ENCODE results near the gene ERBB4.

ERBB4 gene

DNA sequence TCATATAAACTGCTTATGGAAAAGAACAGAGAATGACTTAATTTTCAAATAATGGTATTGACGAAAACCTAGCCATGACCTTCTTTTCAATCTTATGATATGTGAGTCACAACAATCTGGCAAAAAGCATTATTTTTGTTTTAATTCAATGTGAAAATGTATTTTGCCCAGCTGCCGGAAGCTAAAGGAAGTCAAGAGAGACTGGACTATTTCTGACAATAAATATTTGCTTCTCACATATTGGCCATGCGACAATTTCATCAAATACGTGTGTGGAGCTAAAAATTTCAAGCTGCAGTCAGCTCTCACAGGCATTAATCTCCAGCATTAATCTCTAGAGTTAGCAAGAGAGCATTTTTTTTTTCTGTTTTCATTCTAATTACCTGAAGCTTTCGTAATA, 1101.2 kb downstream of the ERBB4 start:
- FAIRE-seq (no peak), DNase-seq (ENCODE audit: low spot score) (no peak)

DNA sequence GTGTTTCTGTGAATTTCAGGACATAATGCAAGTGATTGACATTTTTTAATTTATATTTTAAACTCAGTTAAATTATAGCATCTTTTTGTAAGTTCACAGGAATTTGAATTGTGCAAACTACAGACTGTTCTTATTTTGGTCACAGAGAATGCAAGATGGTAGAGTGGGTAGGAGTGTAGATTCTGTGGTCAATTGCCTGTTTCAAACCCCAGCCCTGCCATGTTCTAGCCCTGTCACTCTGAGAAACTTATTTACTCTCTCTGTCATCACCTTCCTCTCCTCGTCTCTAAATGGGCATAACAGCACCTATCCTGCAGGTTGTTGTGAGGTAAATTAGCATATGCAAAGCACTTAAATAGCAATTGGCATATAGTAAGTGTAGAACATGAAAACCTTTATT, 1102.4 kb downstream of the ERBB4 start:
- no peak for DNase-seq (ENCODE audit: low spot score)
- no peak for FAIRE-seq

DNA sequence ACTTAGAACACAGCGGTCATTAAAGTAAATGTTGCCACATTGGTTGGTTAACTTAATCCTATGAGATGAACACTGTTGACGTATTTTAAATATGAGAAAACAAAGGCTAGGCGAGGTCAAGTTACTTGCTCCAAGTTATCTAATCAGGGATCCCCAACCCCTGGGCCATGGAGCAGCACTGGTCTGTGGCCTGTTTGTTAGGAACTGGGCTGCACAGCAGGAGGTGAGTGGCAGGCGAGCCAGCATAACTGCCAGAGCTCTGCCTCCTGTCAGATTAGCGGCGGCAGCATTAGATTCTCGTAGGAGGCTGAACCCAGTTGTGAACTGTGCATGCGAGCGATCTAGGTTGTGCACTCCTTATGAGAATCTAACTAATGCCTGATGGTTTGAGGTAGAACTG, 1103.3 kb downstream of the ERBB4 start:
- no peak for FAIRE-seq
- no peak for DNase-seq (ENCODE audit: low spot score)

DNA sequence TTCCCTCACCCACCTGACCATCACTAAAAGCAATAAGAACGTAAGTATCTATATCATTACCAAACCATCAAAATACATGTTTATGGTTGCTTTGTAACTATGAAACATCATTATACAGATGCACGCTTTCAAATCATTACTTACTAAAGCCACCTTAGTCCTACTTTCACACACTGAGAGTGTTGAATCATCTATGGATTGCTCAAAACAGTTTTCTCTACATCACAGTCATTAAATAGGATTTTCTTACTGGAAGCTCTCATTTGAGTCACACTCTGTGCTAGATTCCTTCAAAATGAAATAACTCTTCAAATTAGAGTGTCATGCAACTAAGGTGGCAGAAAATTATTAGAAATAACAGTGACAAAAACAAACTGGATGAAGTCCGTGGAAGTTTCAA, 1103.8 kb downstream of the ERBB4 start:
- DNase-seq (ENCODE audit: low spot score), result no peak
- FAIRE-seq, result no peak

DNA sequence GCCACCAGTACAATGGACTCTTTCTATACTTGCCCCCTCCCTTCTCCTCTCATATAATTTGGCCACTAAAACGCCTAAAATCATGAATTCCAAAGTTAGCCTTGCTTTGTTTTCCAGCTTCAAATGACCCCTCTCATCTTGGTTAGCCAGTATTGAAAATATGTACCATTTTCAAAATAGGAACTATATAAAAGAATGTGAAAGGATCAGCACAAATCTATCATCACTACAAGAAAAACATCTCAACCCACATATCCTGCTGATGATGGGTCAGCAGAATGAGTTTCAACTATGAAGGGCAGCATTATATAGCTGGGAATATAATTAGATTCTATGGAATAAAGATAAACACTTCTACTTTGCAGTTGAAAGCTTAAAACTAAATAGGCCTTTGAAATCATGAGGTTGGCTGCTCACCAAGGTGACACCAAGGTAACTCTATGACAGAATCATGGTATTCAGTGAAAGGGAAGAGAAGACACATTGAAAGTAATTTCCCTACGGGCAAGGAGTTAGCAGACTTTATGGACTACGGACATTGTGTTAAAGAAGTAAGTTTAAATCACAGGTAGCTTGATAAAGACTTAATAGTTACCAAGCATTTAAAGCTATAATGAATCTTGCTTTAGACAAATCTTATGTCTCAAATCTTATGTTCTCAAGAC, 1109.2 kb downstream of the ERBB4 start:
- FAIRE-seq, result no peak

DNA sequence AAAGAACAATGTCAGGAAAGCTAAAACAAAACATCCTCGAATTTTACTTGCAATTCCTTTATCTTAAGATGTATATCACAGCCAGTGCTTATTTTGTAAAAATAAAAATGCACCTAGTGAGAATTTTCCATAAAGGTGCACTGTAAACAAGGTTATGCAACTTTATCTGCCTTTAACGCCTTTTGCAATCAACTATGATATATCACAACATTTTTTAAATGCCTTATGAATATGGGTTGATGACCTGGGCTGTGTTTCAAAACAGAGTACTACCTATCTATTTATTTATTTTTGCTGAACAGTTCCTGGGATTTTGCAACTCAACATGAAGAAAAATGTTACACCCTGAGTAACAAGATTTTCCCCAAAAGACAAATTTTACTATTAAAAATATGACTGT, 1112.4 kb downstream of the ERBB4 start:
- FAIRE-seq (no peak), DNase-seq (ENCODE audit: low spot score) (no peak)

More for the DNA sequence above, 1109.2 kb downstream of the ERBB4 start:
- no peak for DNase-seq (ENCODE audit: low spot score)

DNA sequence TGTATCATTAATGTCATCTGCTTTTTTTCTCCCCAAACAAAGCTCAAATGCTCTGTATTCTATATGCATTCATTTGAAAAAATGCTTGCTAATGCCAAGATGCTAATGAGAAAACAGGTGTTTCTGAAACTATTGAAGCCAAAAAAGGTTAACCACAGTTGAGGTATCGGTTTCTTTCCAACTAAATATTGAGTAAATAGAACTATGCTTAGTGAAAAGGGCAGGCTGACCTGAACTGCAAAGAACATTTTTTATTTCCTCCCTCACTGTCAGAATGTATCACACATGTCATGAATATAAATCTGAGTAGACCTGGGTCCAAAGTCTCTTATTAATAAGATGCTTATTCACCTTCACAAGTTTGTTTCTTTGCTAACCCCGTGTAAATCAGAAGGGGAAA, 1115.6 kb downstream of the ERBB4 start:
- DNase-seq (ENCODE audit: low spot score) (no peak), FAIRE-seq (no peak)

DNA sequence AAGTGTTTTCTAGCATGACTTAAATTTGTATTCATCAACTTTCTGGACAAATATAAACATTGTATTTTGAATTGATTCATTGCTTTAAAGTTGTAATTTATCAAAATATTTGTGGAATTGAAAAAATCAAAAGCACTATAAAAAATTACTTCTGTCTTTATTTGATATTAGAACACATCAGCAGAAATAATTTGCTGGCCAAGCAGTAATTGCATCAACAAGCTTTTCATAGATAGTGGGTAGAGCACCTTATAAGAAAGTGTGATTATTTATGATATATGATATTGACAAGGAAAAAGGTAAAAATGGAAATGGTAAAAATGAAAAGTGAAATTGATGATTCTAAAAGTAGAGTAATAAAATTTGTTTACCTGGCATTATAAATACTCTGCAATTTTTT, 1121.1 kb downstream of the ERBB4 start:
- DNase-seq (ENCODE audit: low spot score), result no peak
- FAIRE-seq, result no peak

DNA sequence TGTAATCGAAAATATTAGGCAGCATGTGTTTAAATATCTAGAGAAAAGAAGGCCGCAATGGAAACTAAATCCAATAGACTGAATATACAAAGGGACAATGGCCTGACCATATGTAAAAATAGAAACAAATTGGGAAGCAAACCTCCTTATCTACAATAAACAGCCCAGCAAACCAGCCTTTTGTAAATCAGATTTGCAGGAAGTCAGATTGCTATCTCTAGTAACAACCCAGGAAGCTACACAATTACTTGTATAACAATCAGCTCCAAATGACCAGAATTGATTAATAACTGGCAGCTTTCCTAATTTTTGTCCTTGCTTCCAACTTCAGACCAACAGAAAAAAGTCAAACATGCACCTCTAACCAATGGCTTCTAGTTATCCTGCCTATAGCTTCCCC, 1122.2 kb downstream of the ERBB4 start:
- FAIRE-seq (no peak), DNase-seq (ENCODE audit: low spot score) (no peak)

DNA sequence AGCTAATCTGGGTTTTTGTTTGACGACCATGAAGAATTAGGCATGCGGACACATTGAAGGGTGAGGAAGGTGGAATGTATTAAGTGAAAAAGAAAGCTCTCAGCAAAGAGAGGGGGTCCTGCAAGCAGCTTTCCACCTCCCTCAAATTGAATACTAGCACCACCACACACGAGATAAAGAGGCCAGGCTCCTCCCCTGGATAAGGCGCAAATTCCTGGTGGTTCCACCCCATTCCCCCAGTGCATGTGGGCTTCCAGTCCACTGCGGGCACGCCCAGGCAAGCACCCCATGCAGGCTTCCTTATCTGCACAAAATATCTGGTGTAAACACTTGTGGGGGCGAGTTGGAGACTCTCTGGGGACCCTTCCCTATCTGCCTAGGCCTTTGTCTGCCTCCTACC, 1124.9 kb downstream of the ERBB4 start:
- FAIRE-seq, result no peak

DNA sequence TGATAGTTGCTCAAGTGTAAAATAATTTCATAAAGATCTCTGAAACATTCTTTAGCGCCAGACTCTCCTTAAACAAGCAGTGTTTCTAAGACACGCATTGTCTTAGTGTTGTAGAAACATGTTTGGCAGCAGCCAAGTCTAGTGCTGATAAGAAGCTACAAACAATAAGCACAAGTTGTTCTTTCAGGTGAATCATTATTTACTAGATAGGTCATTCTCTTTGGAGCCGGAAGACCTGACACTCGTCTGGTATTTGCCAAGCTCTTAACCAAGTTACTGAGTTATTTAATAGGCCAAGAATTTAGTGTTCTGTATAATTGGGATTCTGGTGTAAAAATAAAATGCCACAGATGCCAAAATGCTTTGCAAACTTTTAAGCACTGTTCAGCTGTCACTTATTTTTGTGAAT, 1130.1 kb downstream of the ERBB4 start:
- FAIRE-seq, result no peak
- peak; percentile 50 for DNase-seq (ENCODE audit: low spot score)

More for the DNA sequence above, 1124.9 kb downstream of the ERBB4 start:
- DNase-seq (ENCODE audit: low spot score), result no peak

DNA sequence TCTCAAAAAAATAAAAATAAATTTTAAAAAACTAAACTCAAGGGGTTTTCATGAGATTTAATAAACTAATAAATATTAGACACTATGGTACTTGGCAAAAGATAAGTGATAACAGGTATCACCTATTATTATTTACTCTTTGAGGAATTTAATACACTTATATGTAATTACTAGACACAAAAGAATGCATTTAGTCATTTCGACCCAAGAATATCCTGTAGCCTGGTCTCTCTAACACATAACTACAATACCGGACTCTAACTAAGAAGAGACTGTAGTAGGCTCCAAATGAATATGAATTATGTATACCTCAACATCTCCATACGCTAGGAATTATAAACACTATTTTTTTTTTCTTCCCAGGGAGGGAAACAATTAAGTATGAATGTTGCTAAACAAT, 1131.5 kb downstream of the ERBB4 start:
- FAIRE-seq, result no peak
- no peak for DNase-seq (ENCODE audit: low spot score)

DNA sequence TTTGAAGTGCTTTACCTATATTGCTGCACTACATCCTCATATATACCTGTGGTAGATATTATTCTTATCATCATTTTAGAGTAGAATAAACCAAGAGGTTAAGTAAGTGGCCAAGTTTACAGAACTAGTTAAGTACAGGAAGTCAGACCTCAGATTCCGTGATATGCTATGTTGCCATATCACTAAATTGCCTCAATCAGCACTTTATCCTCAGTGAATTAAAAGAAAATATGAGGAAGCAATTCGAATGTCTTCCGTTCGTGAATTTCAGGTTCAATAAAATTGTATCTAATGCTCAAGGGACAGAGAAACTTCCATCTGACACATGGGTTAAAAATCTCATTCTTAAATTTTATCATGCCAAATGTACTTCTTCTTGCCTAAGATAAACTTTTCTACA, 1133.6 kb downstream of the ERBB4 start:
- DNase-seq (ENCODE audit: low spot score) (no peak), FAIRE-seq (no peak)

DNA sequence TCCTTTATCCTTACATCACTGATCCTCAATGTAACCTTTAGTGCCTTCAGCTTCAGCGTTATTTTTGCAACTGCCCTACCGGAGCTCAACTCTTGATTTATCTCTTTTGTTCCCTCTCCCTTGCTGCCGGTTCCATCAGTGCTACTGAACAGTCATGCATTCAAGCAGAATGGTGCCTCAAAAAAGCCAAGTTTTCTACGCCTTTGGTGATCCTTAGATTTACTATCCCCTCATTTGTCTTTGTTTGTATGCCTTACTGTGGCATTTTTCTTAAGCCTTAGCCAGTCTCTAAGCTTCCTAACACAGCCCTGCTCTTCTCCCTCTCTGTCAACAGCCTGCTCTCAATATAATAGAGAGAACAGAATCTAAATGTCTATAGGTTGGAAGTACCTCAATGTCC, 1134.5 kb downstream of the ERBB4 start:
- DNase-seq (ENCODE audit: low spot score), result no peak
- FAIRE-seq, result no peak

DNA sequence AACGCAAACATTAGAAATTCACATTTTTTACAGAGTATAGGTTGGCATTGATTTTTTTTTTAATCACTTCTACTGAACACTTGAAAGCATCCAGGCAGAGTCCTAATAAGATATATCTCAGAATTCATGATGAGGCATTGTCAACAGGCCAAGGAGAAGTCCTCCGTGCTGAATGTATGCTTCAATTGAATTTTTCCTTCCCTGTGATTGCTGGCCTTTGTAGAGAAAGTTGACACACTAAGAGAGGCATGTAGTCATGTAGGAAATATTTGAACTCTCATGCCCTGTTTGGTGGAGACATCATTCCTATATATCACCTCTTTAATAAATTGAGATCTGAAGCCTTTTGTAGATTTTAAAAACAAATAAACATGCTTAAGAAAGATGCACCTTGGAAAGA, 1137.3 kb downstream of the ERBB4 start:
- FAIRE-seq (no peak), DNase-seq (ENCODE audit: low spot score) (no peak)

DNA sequence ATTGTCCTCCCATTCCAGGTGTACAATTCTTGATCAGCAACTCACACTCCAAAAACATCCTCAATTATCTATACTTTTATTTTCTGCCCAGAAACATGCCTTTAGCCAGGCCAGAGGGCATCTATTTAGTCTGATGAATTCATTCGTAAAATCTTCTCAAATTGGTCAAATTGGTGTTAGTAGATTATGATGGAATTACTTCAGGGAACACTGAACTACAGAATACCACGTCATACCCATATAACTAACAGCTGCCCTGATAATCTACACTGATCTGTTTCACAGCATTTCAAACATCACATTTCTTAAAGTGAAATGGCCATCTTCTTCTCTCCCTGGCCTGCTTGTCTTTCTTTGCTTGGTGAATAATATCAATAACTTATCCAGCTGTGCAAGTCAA, 1140.8 kb downstream of the ERBB4 start:
- DNase-seq (ENCODE audit: low spot score), result no peak

DNA sequence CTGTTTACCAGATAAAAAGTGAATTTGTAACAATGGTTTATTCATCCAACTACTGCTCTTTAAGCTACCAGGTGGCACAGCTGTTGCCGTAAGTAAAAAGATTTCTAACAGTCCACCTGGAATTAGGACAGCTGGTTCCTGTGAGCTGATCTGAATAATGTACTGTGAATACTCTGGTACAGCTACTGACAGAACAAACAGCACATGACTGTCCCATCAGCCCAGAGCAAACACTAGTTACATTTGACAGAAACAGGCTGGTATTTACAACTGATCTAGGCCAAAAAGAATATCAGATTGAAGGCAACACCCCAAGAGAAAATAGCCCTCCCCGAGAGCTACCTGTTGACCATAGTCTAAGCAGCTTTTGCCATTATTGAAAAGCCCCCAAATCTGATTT, 1141.8 kb downstream of the ERBB4 start:
- DNase-seq (ENCODE audit: low spot score) (no peak), FAIRE-seq (no peak)

More for the DNA sequence above, 1140.8 kb downstream of the ERBB4 start:
- no peak for FAIRE-seq

DNA sequence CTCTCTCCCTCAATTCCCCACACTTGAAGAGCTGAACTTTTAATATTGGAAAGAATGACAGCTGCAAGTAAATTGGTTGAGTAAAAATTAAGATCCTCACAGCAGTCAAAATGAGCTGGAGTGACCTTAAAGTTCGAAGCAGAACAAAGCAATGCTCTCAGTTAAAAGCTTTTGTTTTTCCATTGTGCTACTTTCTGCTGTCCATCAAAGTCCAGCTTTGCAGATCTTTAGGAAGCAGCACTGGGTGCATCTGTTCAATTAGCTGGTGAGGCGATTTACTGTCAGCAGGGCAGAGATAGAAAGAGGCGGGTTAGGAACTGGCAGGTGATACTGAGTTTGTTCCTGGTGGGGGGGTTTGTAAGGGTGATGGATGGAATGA, 1147.4 kb downstream of the ERBB4 start:
- FAIRE-seq (no peak), DNase-seq (ENCODE audit: low spot score) (no peak)

DNA sequence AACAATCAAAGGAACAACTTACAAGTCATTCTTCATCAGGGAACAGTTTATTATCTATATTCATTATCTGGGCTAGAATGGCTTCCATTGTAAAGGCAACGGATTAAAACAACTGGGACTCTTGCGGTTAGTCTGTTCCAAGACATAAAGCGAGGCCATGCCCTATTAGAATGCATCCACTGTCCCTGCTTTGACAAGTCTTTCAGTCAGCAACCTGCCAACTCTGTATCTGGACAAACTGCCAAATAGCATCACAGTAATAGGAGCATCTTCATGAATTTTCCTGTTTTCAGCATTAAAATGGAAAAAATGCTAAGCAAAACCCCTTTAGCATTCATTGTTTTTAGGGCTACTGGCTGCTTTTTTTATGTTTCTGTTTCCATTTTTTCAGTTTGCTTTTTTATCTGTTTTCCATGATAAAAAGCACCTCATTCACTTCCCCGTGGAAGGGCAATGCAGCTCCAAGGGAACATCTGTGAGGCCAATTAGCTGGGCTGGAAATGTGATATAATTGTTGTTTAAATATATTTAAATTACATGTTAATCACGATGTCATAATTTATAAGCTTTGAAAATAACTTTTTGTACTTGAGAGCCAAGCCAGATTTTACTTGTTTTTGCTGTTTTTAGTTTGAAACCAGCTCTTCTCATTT, 1147.9 kb downstream of the ERBB4 start:
- DNase-seq (ENCODE audit: low spot score), result no peak
- FAIRE-seq, result no peak

DNA sequence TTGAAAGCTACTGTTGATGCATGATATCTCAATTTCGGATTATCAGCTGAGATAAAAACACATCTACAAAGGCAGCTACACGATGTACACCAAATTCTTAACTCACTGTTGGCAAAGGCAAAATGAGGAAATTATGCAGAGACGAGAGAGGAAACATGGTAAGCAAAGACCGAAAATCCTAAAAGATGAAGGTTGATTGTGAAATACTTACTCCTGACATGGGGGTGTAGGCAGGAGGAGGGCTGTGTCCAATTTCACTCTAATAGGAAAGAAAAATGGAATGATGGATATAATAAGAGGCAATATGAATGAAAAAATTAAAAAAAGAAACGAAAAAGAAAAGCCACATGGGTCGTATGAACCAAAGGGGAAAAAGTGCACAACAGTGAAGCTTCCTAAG, 1150.9 kb downstream of the ERBB4 start:
- FAIRE-seq, result no peak
- no peak for DNase-seq (ENCODE audit: low spot score)

DNA sequence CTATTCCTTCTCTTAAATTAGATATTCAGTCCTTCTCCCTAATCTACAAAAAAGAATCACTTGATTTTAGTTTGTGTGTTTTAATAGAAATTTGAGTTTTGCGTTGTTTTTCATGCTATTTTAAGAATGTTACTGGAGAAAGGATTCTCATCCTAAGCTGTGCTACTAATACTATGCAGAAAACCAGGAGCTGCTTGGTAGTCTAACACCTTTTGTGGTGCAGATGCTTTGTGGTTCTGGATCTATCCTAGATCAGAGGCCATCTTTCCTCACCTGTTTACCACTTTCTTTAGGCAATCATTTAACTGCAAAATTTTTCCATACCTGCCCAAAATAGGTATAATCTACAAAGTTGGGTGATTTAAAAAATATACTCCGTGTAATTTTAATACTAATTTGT, 1158.6 kb downstream of the ERBB4 start:
- FAIRE-seq (no peak), DNase-seq (ENCODE audit: low spot score) (no peak)

DNA sequence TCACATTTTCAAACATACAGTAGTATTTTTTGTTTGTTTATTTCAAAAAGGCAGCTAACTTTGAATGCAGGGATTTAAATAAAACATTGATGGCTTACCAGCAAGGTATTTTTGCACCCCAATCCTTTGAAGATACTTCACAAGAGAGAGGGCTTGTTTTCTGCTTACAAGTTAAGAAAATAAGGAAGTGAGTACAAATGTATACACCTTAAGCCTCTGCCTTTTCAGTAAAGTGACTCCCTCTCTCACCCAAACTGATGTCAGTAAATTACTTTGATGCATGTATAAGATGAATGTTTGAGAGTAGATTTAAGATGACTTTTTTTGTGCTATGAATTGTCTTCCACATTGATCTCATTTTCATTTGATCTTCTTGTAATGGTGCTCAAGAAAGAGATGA, 1162.2 kb downstream of the ERBB4 start:
- FAIRE-seq, result no peak

DNA sequence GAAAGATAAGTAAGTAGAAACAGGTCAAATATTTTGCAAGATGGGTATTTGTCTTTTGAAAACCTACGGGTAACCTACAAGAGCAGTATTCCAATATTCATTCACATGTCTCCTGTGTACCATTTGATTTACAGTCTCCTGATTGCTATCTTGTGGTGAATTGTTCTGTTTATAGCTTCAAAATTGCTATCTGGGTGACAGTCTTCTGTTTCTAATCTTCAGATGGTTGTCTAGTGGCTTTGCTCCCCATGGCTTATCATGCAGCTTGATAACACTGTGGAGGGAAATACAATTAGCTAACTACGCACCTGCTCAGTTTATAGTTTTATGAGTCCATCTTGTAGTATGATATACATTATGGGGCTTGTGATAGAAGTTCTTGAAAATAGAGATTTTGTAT, 1165.4 kb downstream of the ERBB4 start:
- DNase-seq (ENCODE audit: low spot score) (no peak), FAIRE-seq (no peak)

More for the DNA sequence above, 1162.2 kb downstream of the ERBB4 start:
- no peak for DNase-seq (ENCODE audit: low spot score)

All from urothelium cell line (cell line).